SU-DHL-6 (cell line): ENCODE data around the gene ZNF283.

Experiments used
- H2AFZ ChIP-seq: fragments of 200-600 bp; sonication (generic); 2 replicates; pipeline ENCODE4 v1.6.1; 2014; ENCODE audit warnings: low read depth, mild to moderate bottlenecking, moderate library complexity, mixed read lengths, antibody characterized with exemption, low read length; ENCODE audit not compliant: severe bottlenecking
- H3F3A ChIP-seq: fragments of 200-600 bp; shearing (Covaris generic); 2 replicates; pipeline ENCODE4 v1.6.0; 2016; ENCODE audit warnings: antibody characterized with exemption, mild to moderate bottlenecking; ENCODE audit not compliant: insufficient read depth
- H3K27ac ChIP-seq: fragments of 200-600 bp; sonication (generic); 2 replicates; pipeline ENCODE4 v1.5.1; 2016; ENCODE audit warnings: low read depth, mild to moderate bottlenecking, low read length, moderate library complexity, mixed read lengths
- H3K27me3 ChIP-seq: fragments of 200-600 bp; sonication (generic), shearing (Covaris generic); 2 replicates; pipeline ENCODE4 v1.6.0; 2014; ENCODE audit warnings: mild to moderate bottlenecking, low read length
- H3K36me3 ChIP-seq: fragments of 200-600 bp; sonication (generic); 2 replicates; pipeline ENCODE4 v1.6.1; 2014; ENCODE audit warnings: mild to moderate bottlenecking, low read length, mixed read lengths
- H3K4me2 ChIP-seq: fragments of 300-600, 200-600 bp; shearing (Covaris generic), sonication (generic); 2 replicates; pipeline ENCODE4 v1.6.0; 2014; ENCODE audit warnings: low read length, low read depth, mild to moderate bottlenecking; ENCODE audit not compliant: poor library complexity, severe bottlenecking
- H3K4me3 ChIP-seq: fragments of 200-600 bp; sonication (generic); 2 replicates; pipeline ENCODE4 v1.5.1; 2014; ENCODE audit warnings: antibody characterized with exemption, low read length, mild to moderate bottlenecking, mixed read lengths; ENCODE audit not compliant: insufficient read depth, poor library complexity, severe bottlenecking
- H3K79me2 ChIP-seq: fragments of 200-600 bp; sonication (generic); 2 replicates; pipeline ENCODE4 v1.6.1; 2014; ENCODE audit warnings: mild to moderate bottlenecking, low read length, moderate library complexity; ENCODE audit not compliant: insufficient read depth
- H3K9ac ChIP-seq: fragments of 200-600 bp; sonication (generic); 2 replicates; pipeline ENCODE4 v1.7.0; 2014; ENCODE audit warnings: mild to moderate bottlenecking, low read length
- H3K9me2 ChIP-seq: fragments of 200-600 bp; sonication (generic); replicated peaks from 2 replicates; pipeline ENCODE4 v1.6.1; 2014; ENCODE audit warnings: low read length; ENCODE audit not compliant: insufficient read depth
- H3K9me3 ChIP-seq: fragments of 200-600 bp; sonication (generic); 2 replicates; pipeline ENCODE4 v1.6.1; 2014; ENCODE audit warnings: low read length, mixed read lengths; ENCODE audit not compliant: insufficient read depth
- H4K20me1 ChIP-seq: fragments of 200-600 bp; sonication (generic); 2 replicates; pipeline ENCODE4 v1.6.1; 2014; ENCODE audit warnings: low read depth, mild to moderate bottlenecking, antibody characterized with exemption, low read length, moderate library complexity, mixed read lengths
- CTCF ChIP-seq: fragments of 200-600 bp; sonication (generic); IDR thresholded peaks from one replicate; pipeline ENCODE4 v1.5.1; 2017; ENCODE audit warnings: antibody characterized with exemption, mild to moderate bottlenecking, low read length, moderate library complexity; ENCODE audit not compliant: insufficient read depth, poor library complexity, severe bottlenecking
- EZH2phosphoT487 ChIP-seq: fragments of 200-600 bp; sonication (generic), shearing (Covaris generic); conservative IDR thresholded peaks from 2 replicates; pipeline ENCODE4 v1.6.1; 2018; ENCODE audit warnings: mild to moderate bottlenecking, antibody characterized with exemption, low read length, moderate library complexity, mixed read lengths

Gene ZNF283

GRCh38 chr19:43789029-43789428 lies 38.1 kb upstream of the ZNF283 start:
- no peaks in the 10 kb centered on the region for H4K20me1 ChIP-seq
- H3K36me3 ChIP-seq, result no peaks in the 10 kb centered on the region
- no peaks in the 10 kb centered on the region for H3K9me2 ChIP-seq
- no peaks in the 10 kb centered on the region for H3K27me3 ChIP-seq
- no peak overlapping the region for H3K9ac ChIP-seq
- no peak overlapping the region for H3K4me3 ChIP-seq
- TF ChIP-seq CTCF (no peak), EZH2phosphoT487 (no peak)
- H3K4me2 ChIP-seq, result no peak overlapping the region
- H3K79me2 ChIP-seq, result no peaks in the 10 kb centered on the region
- no peak overlapping the region for H2AFZ ChIP-seq
- H3F3A ChIP-seq, result peaks cover 12% of the 10 kb centered on the region
- no peak overlapping the region for H3K27ac ChIP-seq
- H3K9me3 ChIP-seq, result no peaks in the 10 kb centered on the region

- Histone ChIP-seq H3K9ac (no peak overlapping the region), H3K4me3 (no peak overlapping the region), H3K4me2 (no peak overlapping the region), H3F3A (no peaks in the 10 kb centered on the region), H4K20me1 (no peaks in the 10 kb centered on the region), H3K9me2 (no peaks in the 10 kb centered on the region), H3K9me3 (no peaks in the 10 kb centered on the region), H3K27ac (no peak overlapping the region), H3K79me2 (no peaks in the 10 kb centered on the region), H3K27me3 (no peaks in the 10 kb centered on the region), H2AFZ (no peak overlapping the region), H3K36me3 (no peaks in the 10 kb centered on the region)
- TF ChIP-seq EZH2phosphoT487 (no peak), CTCF (no peak)
Measured at GRCh38 chr19:43790587-43790986, 36.5 kb upstream of the ZNF283 start.

- H3K4me3 ChIP-seq, result no peak overlapping the region
- H3K27me3 ChIP-seq, result no peaks in the 10 kb centered on the region
- no peaks in the 10 kb centered on the region for H3F3A ChIP-seq
- H3K9me3 ChIP-seq, result no peaks in the 10 kb centered on the region
- no peak overlapping the region for H3K4me2 ChIP-seq
- H2AFZ ChIP-seq, result no peak overlapping the region
- H3K36me3 ChIP-seq, result no peaks in the 10 kb centered on the region
- no peak overlapping the region for H3K27ac ChIP-seq
- H3K9ac ChIP-seq, result no peak overlapping the region
- H3K79me2 ChIP-seq, result no peaks in the 10 kb centered on the region
- TF ChIP-seq EZH2phosphoT487 (no peak), CTCF (no peak)
- H4K20me1 ChIP-seq, result no peaks in the 10 kb centered on the region
- no peaks in the 10 kb centered on the region for H3K9me2 ChIP-seq
Measured at GRCh38 chr19:43797118-43797517, 30.0 kb upstream of the ZNF283 start.

- H2AFZ ChIP-seq, result no peak overlapping the region
- H3K27ac ChIP-seq, result no peak overlapping the region
- H4K20me1 ChIP-seq, result no peaks in the 10 kb centered on the region
- no peaks in the 10 kb centered on the region for H3K79me2 ChIP-seq
- no peaks in the 10 kb centered on the region for H3K27me3 ChIP-seq
- no peak overlapping the region for H3K4me2 ChIP-seq
- no peaks in the 10 kb centered on the region for H3K9me2 ChIP-seq
- no peak overlapping the region for H3K4me3 ChIP-seq
- no peaks in the 10 kb centered on the region for H3K9me3 ChIP-seq
- H3K36me3 ChIP-seq, result no peaks in the 10 kb centered on the region
- H3F3A ChIP-seq, result no peaks in the 10 kb centered on the region
- H3K9ac ChIP-seq, result no peak overlapping the region
- TF ChIP-seq EZH2phosphoT487 (no peak), CTCF (no peak)
Measured at GRCh38 chr19:43797556-43797955, 29.6 kb upstream of the ZNF283 start.
